DOHH2 (cell line): ENCODE results near the gene MARCHF10.

Source experiments
- CTCF ChIP-seq: fragments of 200-600 bp; sonication (generic); IDR thresholded peaks from one replicate; pipeline ENCODE4 v1.5.1; 2014; ENCODE audit warnings: antibody characterized with exemption, mild to moderate bottlenecking, low read depth, low read length; ENCODE audit not compliant: poor library complexity, severe bottlenecking
- EZH2phosphoT487 ChIP-seq: fragments of 200-600 bp; sonication (generic); IDR thresholded peaks from 2 replicates; pipeline ENCODE4 v1.6.1; 2017; ENCODE audit warnings: borderline replicate concordance, mild to moderate bottlenecking, antibody characterized with exemption, low read length, moderate library complexity, mixed read lengths

- TF ChIP-seq CTCF (no peak), EZH2phosphoT487 (no peak)
Measured at GRCh38 chr17:62678214-62678919, 129.7 kb downstream of the MARCHF10 start.
